Choroid plexus epithelial cell (primary cell): ENCODE data around the gene KCNQ2.

Experiments
- DNase-seq: peaks from one replicate; pipeline ENCODE4 v3.0.0-alpha.2; 2010; ENCODE audit warnings: low read depth
- H3K4me3 ChIP-seq: 2 replicates; pipeline ENCODE4 v1.5.1; 2011; ENCODE audit warnings: low read depth, mild to moderate bottlenecking, control low read depth, low read length, moderate library complexity
- CTCF ChIP-seq: conservative IDR thresholded peaks from 2 replicates; pipeline ENCODE4 v1.5.1; 2011; ENCODE audit warnings: low read depth, mild to moderate bottlenecking, control low read depth, inconsistent platforms, low read length, moderate library complexity

The KCNQ2 gene

GRCh38 chr20:63393566-63393965, 78.9 kb downstream of the KCNQ2 start:
- TF ChIP-seq CTCF: no peak
- H3K4me3 ChIP-seq: no peak overlapping the region
- no peak for DNase-seq

- no peak for TF ChIP-seq CTCF
- H3K4me3 ChIP-seq: no peak overlapping the region
- DNase-seq: no peak
Observed at GRCh38 chr20:63392465-63393365, 79.7 kb downstream of the KCNQ2 start.

- no peak for DNase-seq
- no peak for TF ChIP-seq CTCF
- H3K4me3 ChIP-seq: no peak overlapping the region
Observed at GRCh38 chr20:63387917-63388316, 84.5 kb downstream of the KCNQ2 start.

DNA sequence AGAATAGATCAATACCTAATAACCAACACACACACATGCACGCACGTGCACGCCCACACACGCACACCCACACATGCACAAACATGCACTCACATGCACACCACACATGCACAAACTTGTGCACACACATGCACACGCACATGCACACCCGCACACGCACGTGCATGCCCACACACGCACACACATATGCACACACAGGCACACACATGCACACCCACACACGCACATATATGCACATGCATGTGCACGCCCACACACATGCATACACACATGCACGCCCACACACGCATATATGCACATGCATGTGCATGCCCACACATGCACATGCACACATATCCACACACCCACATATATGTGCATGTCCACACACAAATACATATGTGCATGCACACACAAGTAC, 85.1 kb downstream of the KCNQ2 start:
- DNase-seq: no peak
- TF ChIP-seq CTCF: no peak
- no peak overlapping the region for H3K4me3 ChIP-seq

- no peak for DNase-seq
- H3K4me3 ChIP-seq: no peak overlapping the region
- no peak for TF ChIP-seq CTCF
Observed at GRCh38 chr20:63386491-63386890, 86.0 kb downstream of the KCNQ2 start.

GRCh38 chr20:63385819-63386218, 86.6 kb downstream of the KCNQ2 start:
- no peak overlapping the region for H3K4me3 ChIP-seq
- no peak for TF ChIP-seq CTCF
- no peak for DNase-seq

DNA sequence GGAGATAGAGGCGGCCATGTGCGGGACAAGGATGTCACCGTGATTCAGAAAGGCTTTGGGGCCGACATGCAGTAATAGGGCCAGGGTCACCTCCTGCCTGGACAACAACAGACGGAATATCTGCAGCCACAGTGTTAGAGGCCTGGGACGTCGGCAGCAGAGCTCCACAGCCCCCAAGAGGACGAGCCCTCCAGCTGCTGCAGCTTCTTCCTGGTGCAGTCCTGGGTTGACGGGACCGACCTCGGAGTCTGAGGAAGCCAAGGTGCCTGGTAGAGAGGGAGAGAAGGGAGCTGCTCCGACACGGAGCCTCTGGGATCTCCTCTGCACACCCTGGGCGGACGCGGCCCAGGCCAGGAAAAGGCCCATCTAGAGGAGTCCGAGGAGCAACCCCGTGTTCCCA, 88.1 kb downstream of the KCNQ2 start:
- no peak overlapping the region for H3K4me3 ChIP-seq
- DNase-seq: no peak
- TF ChIP-seq CTCF: no peak
